Thoracic aorta (tissue), 2 donors: ENCODE results near the gene FRMPD4. TPM values are rescaled to one million over a fixed set of nuclear protein-coding genes. Genes with fewer than 3 reads are reported as not detected.

Experiments
- ATAC-seq: fragments of 150-250 bp; one replicate; pipeline ENCODE4 v1.8.0; 2017; ENCODE audit warnings: low read depth; ENCODE audit not compliant: insufficient number of reproducible peaks, low FRiP score
- DNase-seq: peaks from one replicate; pipeline ENCODE4 v3.0.0-alpha.2; 2020; ENCODE audit warnings: low spot score
- H3K27ac ChIP-seq, 2 donors: fragments of 200-600 bp; sonication (generic); 1 replicate in 1 of 2; 2 replicates in 1 of 2; pipeline ENCODE4 v1.5.1; 2016; ENCODE audit warnings: mild to moderate bottlenecking in 2 of 2, moderate library complexity in 2 of 2
- H3K27me3 ChIP-seq: fragments of 200-600 bp; sonication (generic); replicated peaks from 2 replicates; pipeline ENCODE4 v1.6.0; 2016; ENCODE audit warnings: mild to moderate bottlenecking; ENCODE audit not compliant: insufficient read depth
- H3K36me3 ChIP-seq: fragments of 200-600 bp; sonication (generic); one replicate; pipeline ENCODE4 v1.5.1; 2016
- H3K4me1 ChIP-seq, 2 donors: fragments of 200-600 bp; sonication (generic); 1 replicate in 1 of 2; 2 replicates in 1 of 2; pipeline versions ENCODE4 v1.5.1 to v1.6.0; 2016; ENCODE audit warnings: low read depth in 2 of 2, mild to moderate bottlenecking in 1 of 2; ENCODE audit not compliant: control insufficient read depth in 1 of 2
- H3K4me3 ChIP-seq: fragments of 200-600 bp; sonication (generic); 2 replicates; pipeline ENCODE4 v1.5.1; 2016; ENCODE audit warnings: mild to moderate bottlenecking
- H3K9me3 ChIP-seq: fragments of 200-600 bp; sonication (generic); 2 replicates; pipeline ENCODE4 v1.5.1; 2016
- total RNA-seq, 2 donors: library from RNA; depleted of rRNA; stranded (reverse); fragments of >200 nt; gene quantifications; one replicate each; pipeline versions ENCODE4 v1.1.0 to v1.2.3, GENCODE V29; 2016
- TF ChIP-seq, protein P1 (sequence below): fragments of 200-600 bp; sonication (generic); IDR thresholded peaks from one replicate; pipeline ENCODE4 v1.5.1; 2019; ENCODE audit warnings: antibody characterized with exemption

FRMPD4 gene
- total RNA-seq, 2 donors from 2014 or later, result not detected

DNA sequence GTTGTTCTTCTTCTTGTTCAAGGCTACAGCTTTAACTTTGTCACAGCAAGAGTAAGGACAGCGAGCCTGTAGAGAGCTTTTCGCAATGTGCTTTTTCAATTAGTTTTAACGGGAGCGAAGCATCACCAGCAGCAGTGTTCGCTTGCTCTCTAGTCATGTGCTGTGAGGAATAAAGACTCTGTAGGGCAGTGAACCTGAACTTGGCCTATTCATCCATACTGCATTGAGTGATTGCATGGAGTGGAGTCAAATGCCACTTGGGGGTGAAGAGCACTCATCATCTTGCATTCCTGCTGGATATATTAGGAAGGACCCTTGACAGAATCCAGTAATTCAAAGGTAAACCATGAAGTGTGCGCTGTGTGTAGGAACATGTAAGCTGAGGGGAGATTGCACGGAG, 240.0 kb downstream of the FRMPD4 start:
- no peak for ATAC-seq
- H3K27me3 ChIP-seq, result no peaks in the 10 kb centered on the region
- H3K27ac ChIP-seq, result no peak overlapping the region
- H3K9me3 ChIP-seq, result no peaks in the 10 kb centered on the region
- TF ChIP-seq, protein P1, sequence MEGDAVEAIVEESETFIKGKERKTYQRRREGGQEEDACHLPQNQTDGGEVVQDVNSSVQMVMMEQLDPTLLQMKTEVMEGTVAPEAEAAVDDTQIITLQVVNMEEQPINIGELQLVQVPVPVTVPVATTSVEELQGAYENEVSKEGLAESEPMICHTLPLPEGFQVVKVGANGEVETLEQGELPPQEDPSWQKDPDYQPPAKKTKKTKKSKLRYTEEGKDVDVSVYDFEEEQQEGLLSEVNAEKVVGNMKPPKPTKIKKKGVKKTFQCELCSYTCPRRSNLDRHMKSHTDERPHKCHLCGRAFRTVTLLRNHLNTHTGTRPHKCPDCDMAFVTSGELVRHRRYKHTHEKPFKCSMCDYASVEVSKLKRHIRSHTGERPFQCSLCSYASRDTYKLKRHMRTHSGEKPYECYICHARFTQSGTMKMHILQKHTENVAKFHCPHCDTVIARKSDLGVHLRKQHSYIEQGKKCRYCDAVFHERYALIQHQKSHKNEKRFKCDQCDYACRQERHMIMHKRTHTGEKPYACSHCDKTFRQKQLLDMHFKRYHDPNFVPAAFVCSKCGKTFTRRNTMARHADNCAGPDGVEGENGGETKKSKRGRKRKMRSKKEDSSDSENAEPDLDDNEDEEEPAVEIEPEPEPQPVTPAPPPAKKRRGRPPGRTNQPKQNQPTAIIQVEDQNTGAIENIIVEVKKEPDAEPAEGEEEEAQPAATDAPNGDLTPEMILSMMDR, result no peak
- DNase-seq, result no peak
- no peak overlapping the region for H3K4me3 ChIP-seq
- H3K36me3 ChIP-seq, result no peaks in the 10 kb centered on the region
- no peaks in the 10 kb centered on the region for H3K4me1 ChIP-seq

GRCh38 chrX:12378706-12379105, 240.4 kb downstream of the FRMPD4 start:
- ATAC-seq (no peak), DNase-seq (no peak)
- Histone ChIP-seq H3K4me1 (no peaks in the 10 kb centered on the region), H3K36me3 (no peaks in the 10 kb centered on the region), H3K4me3 (no peak overlapping the region), H3K27me3 (no peaks in the 10 kb centered on the region), H3K27ac (no peak overlapping the region), H3K9me3 (no peaks in the 10 kb centered on the region)
- TF ChIP-seq, protein P1, result no peak

- no peak for DNase-seq
Measured at GRCh38 chrX:12379671-12380070, 241.4 kb downstream of the FRMPD4 start.

GRCh38 chrX:12383196-12383595, 244.9 kb downstream of the FRMPD4 start:
- DNase-seq (no peak), ATAC-seq (no peak)
- no peak overlapping the region for H3K27ac ChIP-seq
- TF ChIP-seq, protein P1, result no peak
- H3K27me3 ChIP-seq, result no peaks in the 10 kb centered on the region
- H3K4me1 ChIP-seq, result no peaks in the 10 kb centered on the region
- no peaks in the 10 kb centered on the region for H3K9me3 ChIP-seq
- no peak overlapping the region for H3K4me3 ChIP-seq
- no peaks in the 10 kb centered on the region for H3K36me3 ChIP-seq

More at GRCh38 chrX:12379671-12380070, 241.4 kb downstream of the FRMPD4 start:
- no peaks in the 10 kb centered on the region for H3K36me3 ChIP-seq
- H3K4me3 ChIP-seq, result no peak overlapping the region
- no peaks in the 10 kb centered on the region for H3K27me3 ChIP-seq
- H3K4me1 ChIP-seq, result no peaks in the 10 kb centered on the region
- no peak overlapping the region for H3K27ac ChIP-seq
- H3K9me3 ChIP-seq, result no peaks in the 10 kb centered on the region
- no peak for ATAC-seq
- TF ChIP-seq, protein P1, result no peak

DNA sequence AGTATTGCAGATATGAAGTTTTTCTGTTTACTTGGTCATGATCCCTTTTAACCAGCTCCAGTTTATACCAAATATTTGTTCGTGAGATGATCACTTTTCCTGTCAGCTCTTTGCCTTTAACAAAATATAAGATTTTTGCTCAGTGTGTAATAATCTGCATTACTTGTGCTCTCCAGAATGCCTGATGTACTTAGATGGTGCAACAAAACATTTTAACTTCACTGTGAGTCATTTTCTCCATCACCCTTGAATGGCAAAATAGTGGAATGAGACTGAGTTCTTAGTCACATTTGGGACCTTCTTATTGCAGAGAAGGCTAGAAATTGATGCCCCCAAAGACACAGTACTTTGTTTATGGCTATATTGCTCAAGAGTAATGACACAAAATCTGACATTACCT, 252.0 kb downstream of the FRMPD4 start:
- Histone ChIP-seq H3K4me3 (no peak overlapping the region), H3K9me3 (no peaks in the 10 kb centered on the region), H3K27ac (no peak overlapping the region), H3K36me3 (no peaks in the 10 kb centered on the region), H3K4me1 (no peaks in the 10 kb centered on the region), H3K27me3 (no peaks in the 10 kb centered on the region)
- DNase-seq (no peak), ATAC-seq (no peak)
- TF ChIP-seq, protein P1, result no peak
